HUES48 (cell line): ENCODE measurements around the gene AGO4.
A peak's percentile ranks its signal among the peaks of the same experiment; 100 is the strongest.
"Not testable (repeated sequence)": the region's sequence is repeated elsewhere in the genome, so short reads cannot be mapped to it uniquely, and the experiment has no call there.

ENCODE experiments used
- H3K27ac ChIP-seq: one replicate; pipeline ENCODE4 v1.7.0; 2013; ENCODE audit warnings: low read depth, low read length, inconsistent platforms
- H3K27me3 ChIP-seq: 2 replicates; pipeline ENCODE4 v1.6.1; 2013; ENCODE audit warnings: mild to moderate bottlenecking, low read length; ENCODE audit not compliant: control insufficient read depth, insufficient read depth
- H3K36me3 ChIP-seq: 2 replicates; pipeline ENCODE4 v1.6.1; 2013; ENCODE audit warnings: low read length; ENCODE audit not compliant: control insufficient read depth, insufficient read depth
- H3K4me1 ChIP-seq: 2 replicates; pipeline ENCODE4 v1.6.1; 2013; ENCODE audit warnings: mild to moderate bottlenecking, low read length; ENCODE audit not compliant: control insufficient read depth, insufficient read depth
- H3K4me3 ChIP-seq: 2 replicates; pipeline ENCODE4 v1.5.1; 2013; ENCODE audit warnings: mild to moderate bottlenecking, low read depth, low read length
- H3K9ac ChIP-seq: 2 replicates; pipeline ENCODE4 v1.6.1; 2013; ENCODE audit warnings: mild to moderate bottlenecking, low read depth, low read length, moderate library complexity
- H3K9me3 ChIP-seq: 2 replicates; pipeline ENCODE4 v1.6.1; 2013; ENCODE audit warnings: low read length; ENCODE audit not compliant: control insufficient read depth, insufficient read depth

The AGO4 gene

DNA sequence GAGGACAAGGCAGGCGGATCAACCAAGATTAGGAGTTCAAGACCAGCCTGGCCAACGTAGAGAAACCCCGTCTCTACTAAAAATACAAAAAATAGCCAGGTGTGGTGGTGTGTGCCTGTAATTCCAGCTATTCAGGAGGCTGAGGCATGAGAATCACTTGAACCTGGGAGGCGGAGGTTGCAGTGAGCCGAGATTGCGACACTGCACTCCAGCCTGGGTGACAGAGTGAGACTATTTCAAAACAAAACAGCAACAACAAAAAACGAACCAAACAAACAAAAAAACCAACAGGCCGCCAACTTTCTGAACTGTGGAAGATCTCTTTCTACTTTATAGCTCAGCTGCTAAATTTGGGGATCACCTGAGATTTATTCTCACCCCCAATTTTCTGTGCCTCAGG, 23.5 kb upstream of the AGO4 start:
- H3K9ac ChIP-seq, H3K9me3 ChIP-seq, H3K4me1 ChIP-seq, H3K27ac ChIP-seq, H3K27me3 ChIP-seq, H3K36me3 ChIP-seq, H3K4me3 ChIP-seq: not testable (repeated sequence)

DNA sequence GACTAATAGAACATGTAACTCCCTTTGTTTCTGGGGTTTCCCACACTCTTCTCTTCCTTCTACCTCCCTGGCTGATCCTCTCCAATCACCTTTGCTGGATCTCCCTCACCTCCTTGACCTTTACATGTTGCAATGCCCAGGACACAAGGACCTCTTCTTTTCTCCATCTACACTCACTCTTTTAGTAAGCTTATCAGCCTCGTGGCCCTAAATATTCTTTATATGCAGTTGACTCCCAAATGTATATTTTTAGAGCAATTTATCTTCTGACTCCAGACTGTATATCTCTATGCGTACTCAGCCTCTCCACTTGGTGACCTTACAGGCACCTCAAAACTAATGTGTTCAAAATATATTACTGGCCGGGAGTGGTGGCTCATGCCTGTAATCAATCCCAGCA, 19.7 kb upstream of the AGO4 start:
- Histone ChIP-seq H3K9me3 (no peaks in the 10 kb centered on the region), H3K4me3 (no peak overlapping the region), H3K36me3 (no peaks in the 10 kb centered on the region), H3K27ac (no peak overlapping the region), H3K9ac (no peak overlapping the region), H3K27me3 (no peaks in the 10 kb centered on the region), H3K4me1 (no peaks in the 10 kb centered on the region)

DNA sequence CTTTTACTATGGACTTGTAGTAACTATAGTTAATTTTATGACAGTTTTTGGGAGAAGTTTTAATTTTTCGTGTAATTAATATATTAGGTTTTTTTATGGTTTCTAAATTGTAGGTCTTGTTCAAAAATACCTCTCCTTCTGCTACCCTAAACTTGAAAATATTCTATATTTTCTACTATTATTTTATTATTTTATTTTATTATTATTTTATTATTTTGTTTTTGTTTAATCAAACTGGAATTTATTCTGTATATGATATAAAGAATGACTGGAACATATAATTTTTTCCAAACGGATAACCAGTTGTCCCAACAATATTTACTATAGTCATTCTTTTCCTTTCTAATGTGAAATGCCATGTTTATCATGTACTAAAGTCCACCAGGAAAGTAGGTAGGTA, 17.1 kb upstream of the AGO4 start:
- no peak overlapping the region for H3K9ac ChIP-seq
- no peaks in the 10 kb centered on the region for H3K4me1 ChIP-seq
- H3K9me3 ChIP-seq: no peaks in the 10 kb centered on the region
- no peaks in the 10 kb centered on the region for H3K27me3 ChIP-seq
- no peak overlapping the region for H3K4me3 ChIP-seq
- H3K36me3 ChIP-seq: no peaks in the 10 kb centered on the region
- no peak overlapping the region for H3K27ac ChIP-seq

DNA sequence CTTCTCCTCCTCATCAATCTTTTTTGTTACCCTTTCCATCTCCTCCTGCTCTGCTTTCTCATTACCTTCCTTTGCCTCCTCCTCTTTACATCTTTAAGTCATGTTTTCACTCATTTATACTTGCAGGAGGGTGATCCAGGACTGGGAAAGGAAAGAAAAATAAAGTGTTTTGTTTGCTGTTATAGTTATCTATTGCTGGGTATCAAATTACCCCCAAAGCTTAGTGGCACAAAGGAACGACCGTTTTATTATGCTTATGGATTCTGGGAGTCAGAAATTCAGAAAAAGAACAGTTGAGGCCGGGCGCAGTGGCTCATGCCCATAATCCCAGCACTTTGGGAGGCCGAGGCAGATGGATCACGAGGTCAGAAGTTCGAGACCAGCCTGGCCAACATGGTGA, 12.5 kb upstream of the AGO4 start:
- H3K4me3 ChIP-seq: no peak overlapping the region
- no peak overlapping the region for H3K9ac ChIP-seq
- no peak overlapping the region for H3K27ac ChIP-seq
- no peaks in the 10 kb centered on the region for H3K36me3 ChIP-seq
- no peaks in the 10 kb centered on the region for H3K9me3 ChIP-seq
- no peaks in the 10 kb centered on the region for H3K27me3 ChIP-seq
- H3K4me1 ChIP-seq: no peaks in the 10 kb centered on the region

DNA sequence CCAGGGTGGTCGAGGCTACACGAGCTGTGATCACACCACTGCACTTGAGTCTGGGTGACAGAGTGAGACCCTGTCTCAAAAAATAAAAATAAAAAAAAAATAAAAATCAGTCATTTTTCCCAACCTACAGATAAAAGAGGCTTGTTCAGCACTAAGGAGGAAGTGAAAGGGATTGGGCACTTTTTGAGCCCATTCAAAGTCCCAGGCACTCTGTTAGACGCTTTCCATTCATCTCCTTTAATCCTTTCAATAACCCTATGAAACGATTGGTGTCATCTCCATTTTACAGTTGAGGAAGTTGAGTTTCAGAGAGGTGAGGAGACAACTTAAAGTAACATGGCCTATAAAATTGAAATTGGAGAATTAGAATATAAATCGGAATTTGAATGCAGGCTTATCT, 10.4 kb upstream of the AGO4 start:
- no peak overlapping the region for H3K4me3 ChIP-seq
- H3K4me1 ChIP-seq: no peaks in the 10 kb centered on the region
- H3K36me3 ChIP-seq: no peaks in the 10 kb centered on the region
- no peak overlapping the region for H3K27ac ChIP-seq
- no peak overlapping the region for H3K9ac ChIP-seq
- no peaks in the 10 kb centered on the region for H3K9me3 ChIP-seq
- H3K27me3 ChIP-seq: no peaks in the 10 kb centered on the region

DNA sequence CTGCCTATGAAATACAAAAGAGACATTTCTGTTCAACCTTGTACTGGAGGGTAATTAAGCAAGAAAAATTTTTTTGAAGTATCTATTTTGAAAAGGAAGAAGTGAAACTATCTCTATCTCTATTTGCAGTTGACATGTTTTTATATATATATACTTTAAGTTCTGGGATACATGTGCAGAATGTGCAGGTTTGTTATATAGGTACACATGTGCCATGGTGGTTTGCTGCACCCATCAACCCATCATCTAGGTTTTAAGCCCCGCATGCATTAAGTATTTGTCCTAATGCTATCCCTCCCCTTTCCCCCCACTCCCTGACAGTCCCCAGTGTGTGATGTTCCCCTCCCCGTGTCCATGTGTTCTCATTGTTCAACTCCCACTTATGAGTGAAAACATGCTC, 9.8 kb upstream of the AGO4 start:
- H3K36me3 ChIP-seq, H3K27ac ChIP-seq, H3K4me3 ChIP-seq, H3K9ac ChIP-seq, H3K4me1 ChIP-seq, H3K9me3 ChIP-seq, H3K27me3 ChIP-seq: not testable (repeated sequence)

DNA sequence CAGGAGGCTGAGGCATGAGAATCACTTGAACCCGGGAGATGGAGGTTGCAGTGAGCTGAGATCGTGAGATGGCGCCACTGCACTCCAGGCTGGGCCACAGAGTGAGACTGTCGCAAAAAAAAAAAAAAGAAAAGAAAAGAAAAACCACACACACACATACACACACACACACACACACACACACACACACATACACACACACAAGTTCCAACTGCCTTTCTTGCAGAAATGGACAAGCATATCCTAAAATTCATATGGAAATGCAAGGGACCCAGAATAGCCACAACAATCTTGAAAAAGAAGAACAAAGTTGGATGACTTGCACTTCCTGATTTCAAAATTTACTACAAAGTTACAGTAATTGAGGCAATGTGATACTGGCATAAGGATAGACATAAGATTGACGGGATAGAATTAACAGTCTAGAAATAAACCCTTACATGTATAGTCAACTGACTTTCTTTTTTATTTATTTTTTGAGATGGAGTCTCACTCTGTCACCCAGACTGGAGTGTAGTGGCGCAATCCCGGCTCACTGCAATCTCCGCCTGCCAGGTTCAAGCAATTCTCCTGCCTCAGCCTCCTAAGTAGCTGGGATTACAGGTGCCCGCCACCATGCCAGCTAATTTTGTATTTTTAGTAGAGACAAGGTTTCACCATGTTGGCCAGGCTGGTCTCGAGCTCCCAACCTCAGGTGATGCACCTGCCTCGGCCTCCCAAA, 7.5 kb upstream of the AGO4 start:
- not testable (repeated sequence) for H3K4me1 ChIP-seq, H3K27ac ChIP-seq, H3K36me3 ChIP-seq, H3K9me3 ChIP-seq, H3K27me3 ChIP-seq, H3K9ac ChIP-seq, H3K4me3 ChIP-seq

DNA sequence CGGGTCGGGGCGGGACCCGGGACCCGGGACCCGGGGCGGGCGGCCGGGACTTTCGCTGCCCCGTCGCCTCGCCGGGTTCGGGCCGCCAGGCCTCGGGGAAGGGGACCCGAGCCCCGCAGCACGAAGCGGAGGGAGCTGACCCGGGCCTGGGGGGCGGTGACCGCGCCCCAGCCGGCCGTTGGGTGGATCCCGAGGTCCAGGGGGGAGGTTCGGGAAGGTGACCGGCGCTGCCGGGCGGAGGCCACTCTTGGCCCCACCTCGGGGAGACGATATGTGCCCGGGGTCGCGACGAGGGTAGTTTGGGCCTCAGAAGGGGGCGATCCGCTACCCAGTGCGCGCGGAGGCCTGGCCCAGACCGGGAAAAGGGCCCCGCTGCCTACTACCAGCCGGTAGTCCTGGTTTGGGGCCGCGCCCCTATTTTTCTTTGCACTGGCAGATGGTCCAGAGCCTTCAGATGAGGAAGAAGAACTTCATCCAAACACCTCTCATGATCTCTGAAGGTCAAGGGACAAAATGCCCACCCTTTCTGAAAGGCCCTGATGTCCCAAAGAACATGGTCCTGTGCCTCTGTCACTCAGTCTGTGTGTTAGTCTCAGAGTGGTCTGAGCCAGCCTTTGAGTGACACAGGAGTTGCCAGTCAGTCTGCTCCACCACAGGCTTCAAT, 766 bp downstream of the AGO4 start:
- Histone ChIP-seq H3K4me1 (peaks cover 10% of the 10 kb centered on the region; the same call in 1 of the 2 replicates), H3K4me3 (peak overlapping the region; percentile 88), H3K36me3 (no peaks in the 10 kb centered on the region), H3K9me3 (no peaks in the 10 kb centered on the region), H3K27ac (peak overlapping the region; percentile 47), H3K9ac (peak overlapping the region; percentile 15; the same call in 1 of the 2 replicates), H3K27me3 (no peaks in the 10 kb centered on the region)

DNA sequence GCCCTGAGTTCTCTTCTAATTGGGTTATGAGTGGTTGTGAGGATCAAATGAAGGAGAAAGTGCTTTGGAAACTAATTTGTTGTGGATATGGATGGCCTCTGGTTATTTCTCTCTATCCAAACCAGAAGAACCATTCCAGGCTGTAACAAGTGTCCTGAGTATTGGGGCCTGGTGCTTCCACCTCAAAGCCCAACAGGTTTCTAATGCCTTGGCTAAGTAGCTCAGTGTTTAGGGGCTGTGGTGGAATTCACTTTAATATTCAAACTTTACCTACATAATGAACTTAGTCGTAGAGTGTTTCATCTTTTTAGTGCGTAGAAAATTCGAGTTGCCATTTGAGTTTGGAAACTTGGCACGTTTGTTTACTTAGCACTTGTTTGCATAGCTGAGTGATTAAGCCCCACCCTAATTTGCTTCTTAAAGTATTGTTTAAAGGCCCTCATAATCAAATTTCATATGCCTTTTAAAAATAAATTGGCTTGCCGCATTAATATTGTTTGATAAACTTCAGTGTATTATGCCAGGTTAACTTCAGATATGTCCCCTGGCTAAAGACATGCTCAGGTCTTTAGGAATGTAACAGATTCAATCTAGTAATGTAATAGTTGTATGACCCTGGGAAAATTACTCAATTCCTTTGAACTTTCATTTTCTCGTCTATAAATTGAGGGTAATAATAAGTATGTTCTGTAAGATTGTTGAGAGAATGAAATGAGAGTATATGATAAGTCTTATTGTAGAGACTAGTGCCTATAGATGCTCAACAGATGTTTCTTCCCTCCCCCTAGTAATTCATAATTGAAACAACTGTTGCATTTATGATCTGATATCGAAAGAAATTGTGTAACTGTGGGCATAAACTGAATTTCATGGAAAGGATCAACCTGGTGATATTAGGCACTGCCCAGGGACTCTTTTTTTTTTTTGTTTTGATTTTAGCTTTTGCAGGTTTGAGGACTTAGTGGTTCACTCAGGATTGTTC, 1.6 kb downstream of the AGO4 start:
- Histone ChIP-seq H3K27me3 (no peaks in the 10 kb centered on the region), H3K9me3 (no peaks in the 10 kb centered on the region), H3K27ac (no peak overlapping the region), H3K4me3 (peak overlapping the region; percentile 88), H3K9ac (no peak overlapping the region), H3K4me1 (peaks cover 10% of the 10 kb centered on the region; the same call in 1 of the 2 replicates), H3K36me3 (no peaks in the 10 kb centered on the region)

DNA sequence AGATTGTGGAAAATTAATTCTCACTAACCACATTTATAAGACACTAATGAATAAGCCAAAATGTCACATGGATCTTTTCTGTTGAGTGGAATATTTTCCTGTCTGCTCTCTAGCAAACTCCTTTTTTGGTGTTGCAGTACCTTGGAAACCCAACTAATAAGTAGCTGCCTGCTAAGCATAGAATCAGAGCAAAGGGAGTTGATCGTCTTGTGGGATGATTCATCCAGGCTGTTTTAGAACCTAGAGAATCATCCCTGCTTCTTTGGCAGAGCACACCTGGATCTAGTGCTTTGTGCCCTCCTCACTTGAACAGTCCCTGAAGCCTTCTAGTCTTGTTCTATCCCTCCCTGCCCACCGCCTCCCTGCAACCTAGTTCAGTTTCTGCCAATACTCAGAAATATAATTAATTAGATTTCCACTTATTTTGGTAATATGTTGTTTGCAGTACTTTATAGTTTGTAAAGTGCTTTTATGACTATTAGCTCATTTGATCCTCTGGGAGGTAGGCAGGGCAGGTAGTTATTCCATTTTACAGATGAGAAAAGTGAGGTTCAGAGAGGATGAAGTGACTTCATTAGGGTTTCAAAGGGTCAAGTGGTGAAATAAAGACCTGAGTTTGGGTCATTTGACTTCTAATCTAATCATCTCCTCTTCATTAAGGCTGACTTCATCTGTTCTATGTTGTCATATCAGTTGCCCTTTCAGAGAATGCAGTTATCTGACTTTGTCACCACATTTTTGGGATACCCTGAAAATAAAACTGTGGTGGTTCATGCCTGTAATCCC, 2.5 kb downstream of the AGO4 start:
- H3K36me3 ChIP-seq: no peaks in the 10 kb centered on the region
- H3K27ac ChIP-seq: no peak overlapping the region
- H3K9ac ChIP-seq: no peak overlapping the region
- H3K4me3 ChIP-seq: no peak overlapping the region
- H3K4me1 ChIP-seq: peaks cover 10% of the 10 kb centered on the region; the same call in 1 of the 2 replicates
- H3K27me3 ChIP-seq: no peaks in the 10 kb centered on the region
- H3K9me3 ChIP-seq: no peaks in the 10 kb centered on the region
